Stimulated activated CD4-positive, alpha-beta T cell treated with anti-CD3 and anti-CD28 coated beads, Interleukin-12 subunit alpha, Interleukin-12 subunit beta, amount 100 ng/mL, for 4 hours (primary cell): ENCODE results near the gene NGDN.
A peak's percentile ranks its signal among the peaks of the same experiment; 100 is the strongest.

Source experiments
- DNase-seq: peaks from one replicate; pipeline ENCODE4 v3.0.0-alpha.2; 2020

Gene NGDN

GRCh38 chr14:23478109-23478759 is 8.7 kb downstream of the NGDN start:
- peak; percentile 47 for DNase-seq

GRCh38 chr14:23481362-23481970 is 12.0 kb downstream of the NGDN start:
- no peak for DNase-seq

GRCh38 chr14:23481979-23482822 is 12.7 kb downstream of the NGDN start:
- no peak for DNase-seq

- DNase-seq = no peak
Measured at GRCh38 chr14:23482823-23483148, 13.3 kb downstream of the NGDN start.

- no peak for DNase-seq
Measured at GRCh38 chr14:23483236-23483854, 13.8 kb downstream of the NGDN start.

- DNase-seq = no peak
Measured at GRCh38 chr14:23485326-23485725, 15.8 kb downstream of the NGDN start.

GRCh38 chr14:23486036-23486435 is 16.5 kb downstream of the NGDN start:
- no peak for DNase-seq

GRCh38 chr14:23487216-23487615 is 17.7 kb downstream of the NGDN start:
- DNase-seq = no peak

GRCh38 chr14:23492618-23493272 is 23.2 kb downstream of the NGDN start:
- DNase-seq = no peak

- DNase-seq = no peak
Measured at GRCh38 chr14:23494223-23494622, 24.7 kb downstream of the NGDN start.

GRCh38 chr14:23512156-23512555 is 42.7 kb downstream of the NGDN start:
- DNase-seq = no peak

GRCh38 chr14:23513005-23513817 is 43.7 kb downstream of the NGDN start:
- DNase-seq = no peak

- no peak for DNase-seq
Measured at GRCh38 chr14:23513818-23514643, 44.5 kb downstream of the NGDN start.

GRCh38 chr14:23514644-23514957 is 45.1 kb downstream of the NGDN start:
- DNase-seq = no peak

GRCh38 chr14:23517650-23518326 is 48.3 kb downstream of the NGDN start:
- DNase-seq = no peak

GRCh38 chr14:23518709-23519108 is 49.2 kb downstream of the NGDN start:
- no peak for DNase-seq

- no peak for DNase-seq
Measured at GRCh38 chr14:23520899-23521533, 51.5 kb downstream of the NGDN start.

- no peak for DNase-seq
Measured at GRCh38 chr14:23521785-23522640, 52.5 kb downstream of the NGDN start.

- DNase-seq = no peak
Measured at GRCh38 chr14:23522643-23523198, 53.2 kb downstream of the NGDN start.
